NCI-H2081 treated with DMSO at 0.1 percent for 48 hours (cell line): ENCODE measurements around the gene NUDT4.
"Not testable (repeated sequence)": the region's sequence is repeated elsewhere in the genome, so short reads cannot be mapped to it uniquely, and the experiment has no call there.

Experiments used
- DNase-seq: peaks from one replicate; lab custom pipeline; 2025; lab: John Stamatoyannopoulos, UW

Gene NUDT4

GRCh38 chr12:93429448-93429847 is 51.7 kb downstream of the NUDT4 start:
- DNase-seq = no peak

GRCh38 chr12:93429852-93430251 is 52.1 kb downstream of the NUDT4 start:
- no peak for DNase-seq

DNA sequence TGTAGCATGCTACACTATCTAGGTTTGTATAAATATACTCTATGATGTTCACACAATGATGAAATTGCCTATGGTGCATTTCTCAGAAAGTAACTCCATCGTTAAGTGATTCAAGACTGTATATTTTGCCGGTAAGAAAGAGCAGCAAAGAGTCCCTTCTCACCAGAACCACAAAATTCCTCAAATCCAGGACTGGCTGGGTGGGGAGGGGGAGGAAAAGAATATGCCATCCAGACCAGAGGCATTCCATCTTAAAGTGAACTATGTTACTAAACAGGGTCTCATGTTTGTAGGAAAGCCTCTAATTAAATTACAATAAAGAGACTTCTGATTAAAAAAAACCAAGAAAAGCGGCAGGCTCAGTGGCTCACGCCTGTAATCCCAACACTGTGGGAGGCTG is 52.6 kb downstream of the NUDT4 start:
- DNase-seq = no peak

GRCh38 chr12:93432031-93432430 is 54.3 kb downstream of the NUDT4 start:
- DNase-seq = not testable (repeated sequence)

DNA sequence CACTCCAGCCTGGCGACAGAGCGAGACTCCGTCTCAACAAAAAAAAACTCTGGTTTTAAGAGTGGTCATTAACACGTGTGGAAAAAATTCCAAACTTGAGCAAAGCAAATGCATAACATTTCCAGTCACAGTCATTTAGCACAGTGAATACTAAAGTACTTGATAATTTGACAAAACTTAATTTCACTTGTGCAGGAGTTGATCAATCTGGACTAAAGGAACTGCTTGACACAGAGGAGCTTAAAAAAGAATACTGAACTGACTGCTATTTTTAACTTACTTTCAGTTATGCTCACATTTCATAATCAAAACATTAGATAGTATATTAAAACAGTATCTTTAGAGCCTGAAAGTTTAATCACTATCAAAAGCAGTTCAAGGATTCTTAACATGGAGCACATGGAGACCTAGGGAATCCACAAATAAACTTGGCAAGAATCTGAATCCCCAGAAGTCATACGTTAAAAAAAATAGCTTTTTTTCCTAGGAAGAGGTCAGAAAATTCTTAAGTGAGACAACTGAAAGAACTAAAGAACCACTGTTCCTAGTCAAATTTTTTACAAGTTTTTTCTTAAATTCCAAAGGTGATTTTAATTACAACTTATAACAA is 56.6 kb downstream of the NUDT4 start:
- DNase-seq = no peak

DNA sequence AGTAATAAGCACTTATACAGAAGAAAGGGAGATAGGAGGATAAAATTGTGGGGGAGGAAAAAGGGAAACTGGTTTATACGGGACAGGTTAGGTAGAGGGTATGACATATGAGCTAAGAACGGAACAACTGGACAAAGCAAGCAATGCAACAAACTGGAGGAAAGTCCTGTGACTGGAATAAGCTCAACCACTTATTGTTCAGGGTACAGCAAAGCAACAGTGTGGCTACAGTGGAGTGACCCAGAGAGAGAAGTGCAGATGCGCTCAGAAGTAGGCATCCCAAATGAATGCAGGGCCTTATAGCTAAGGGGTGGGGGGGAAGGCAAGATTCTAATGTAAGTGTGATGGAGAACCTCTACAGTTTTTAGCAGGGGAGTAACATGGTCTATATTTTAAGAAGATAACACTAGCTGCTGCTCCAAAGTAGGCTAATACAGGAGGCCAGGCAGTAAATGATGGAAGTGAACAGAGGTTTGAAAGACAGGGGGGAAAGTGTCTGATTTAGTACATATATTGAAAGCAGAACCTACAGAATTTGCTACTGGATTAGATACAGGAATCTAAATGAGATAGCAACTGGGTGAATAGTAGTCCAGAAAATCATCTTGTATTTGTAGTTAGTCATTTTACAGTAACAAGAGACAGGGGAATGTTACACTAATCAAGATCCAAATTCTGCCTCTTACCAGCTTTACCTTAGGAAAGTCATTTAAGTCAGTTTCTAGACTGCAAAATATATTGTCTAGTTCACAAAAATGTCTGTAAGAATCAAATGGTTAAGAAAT is 60.7 kb downstream of the NUDT4 start:
- no peak for DNase-seq

DNA sequence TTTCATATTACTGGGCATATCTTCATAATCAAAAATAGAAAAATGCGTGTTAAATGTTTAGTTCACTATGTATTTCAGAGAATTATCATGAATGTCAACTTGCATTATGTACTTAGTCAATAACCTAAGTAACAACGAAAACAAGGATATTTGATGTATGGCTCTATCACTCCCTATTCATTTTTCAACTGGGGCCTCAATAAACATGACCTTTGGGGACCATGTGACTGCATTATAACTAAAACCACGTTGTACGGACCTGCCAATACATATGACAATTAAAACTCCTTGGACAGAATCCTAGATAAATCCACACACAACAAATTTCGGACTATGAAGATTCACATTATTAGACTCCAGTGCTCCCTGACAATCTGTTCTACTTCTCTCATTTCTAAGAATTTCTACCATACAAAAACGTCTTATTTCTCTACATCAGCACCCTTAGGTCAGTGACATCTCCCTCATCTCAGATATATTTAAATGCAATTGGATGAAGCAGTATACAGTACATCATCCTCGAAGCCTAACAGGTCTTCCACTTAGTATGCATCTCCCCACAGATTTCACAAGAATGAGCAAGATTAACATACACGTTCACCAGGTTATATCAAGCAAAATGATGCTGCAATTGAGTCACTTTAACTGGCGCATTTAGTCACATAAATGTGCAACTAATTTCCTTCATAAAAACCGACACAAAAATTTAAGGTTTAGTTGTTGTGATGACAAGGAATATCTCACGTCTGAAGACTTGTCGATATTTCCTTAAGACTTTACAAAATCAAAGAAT is 62.5 kb downstream of the NUDT4 start:
- no peak for DNase-seq

- no peak for DNase-seq
Measured at GRCh38 chr12:93441081-93441616, 63.4 kb downstream of the NUDT4 start.

- peak; percentile 77 for DNase-seq
Measured at GRCh38 chr12:93441617-93442410, 64.1 kb downstream of the NUDT4 start, which contains the start of gene UBE2N. UBE2N (minus strand) TSS chr12:93441947; CDS start chr12:93441884, 63 bp downstream.

DNA sequence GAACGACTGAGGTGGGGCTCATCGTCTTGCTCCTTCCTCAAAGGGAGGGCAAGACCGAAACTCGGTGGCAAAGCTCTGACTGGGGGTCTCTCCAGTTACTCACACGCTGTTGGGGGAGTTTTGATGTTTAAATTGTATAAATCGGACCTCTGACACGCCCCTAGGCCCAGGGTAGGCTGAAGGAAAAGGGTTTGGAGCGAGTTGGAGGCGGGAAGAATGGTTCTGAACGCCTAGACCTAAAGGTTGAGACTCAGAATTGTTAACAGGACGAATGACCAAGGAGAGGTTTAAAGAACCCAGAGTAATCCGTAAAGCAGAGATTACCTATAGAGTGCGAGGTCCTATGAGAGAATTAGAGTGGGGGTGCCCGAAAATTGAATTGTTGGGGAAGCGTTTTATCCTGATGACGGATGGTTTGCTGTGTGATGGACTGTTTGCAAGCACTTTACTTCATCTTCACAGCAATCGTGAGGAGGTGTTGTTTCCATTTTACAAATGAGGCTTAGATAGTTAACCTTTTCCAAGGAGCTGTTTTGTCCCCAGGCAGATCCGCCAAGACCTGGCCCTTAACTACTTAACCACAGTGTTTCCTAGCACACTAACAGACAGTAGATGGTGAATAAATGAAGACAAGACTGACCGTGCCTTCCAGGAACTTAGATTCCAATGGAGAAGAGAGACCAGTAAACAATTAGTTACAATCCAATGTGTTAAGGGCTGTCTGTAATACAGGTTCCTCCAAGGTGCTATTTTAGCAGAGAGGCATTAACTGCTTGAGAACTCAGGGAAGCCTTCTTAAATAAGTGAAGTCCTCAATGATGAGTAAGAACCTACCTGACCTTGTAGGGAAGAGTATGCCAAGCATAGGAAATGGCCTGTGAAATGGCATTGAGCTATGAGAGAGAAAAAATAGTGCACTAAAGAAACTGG is 65.0 kb downstream of the NUDT4 start:
- DNase-seq = no peak

DNA sequence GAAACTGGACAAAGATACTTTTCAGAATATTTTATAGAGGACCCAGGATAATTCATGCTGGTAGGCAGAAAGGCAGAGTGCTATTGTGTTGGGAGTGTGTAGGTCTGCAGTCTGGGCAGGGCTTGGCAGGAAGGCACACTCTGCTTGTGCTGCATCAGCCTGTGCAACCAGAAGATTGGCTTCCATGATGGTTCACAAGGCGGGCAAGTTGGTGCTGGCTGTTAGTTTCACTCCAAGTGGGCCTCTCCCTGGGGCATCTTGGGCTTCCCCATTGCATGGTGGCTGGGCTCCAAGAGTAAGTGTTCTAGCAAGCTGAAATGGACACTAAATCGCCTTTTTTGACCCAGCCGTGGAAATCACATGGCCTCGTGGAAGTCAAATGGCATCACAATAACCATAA is 65.9 kb downstream of the NUDT4 start:
- no peak for DNase-seq

DNA sequence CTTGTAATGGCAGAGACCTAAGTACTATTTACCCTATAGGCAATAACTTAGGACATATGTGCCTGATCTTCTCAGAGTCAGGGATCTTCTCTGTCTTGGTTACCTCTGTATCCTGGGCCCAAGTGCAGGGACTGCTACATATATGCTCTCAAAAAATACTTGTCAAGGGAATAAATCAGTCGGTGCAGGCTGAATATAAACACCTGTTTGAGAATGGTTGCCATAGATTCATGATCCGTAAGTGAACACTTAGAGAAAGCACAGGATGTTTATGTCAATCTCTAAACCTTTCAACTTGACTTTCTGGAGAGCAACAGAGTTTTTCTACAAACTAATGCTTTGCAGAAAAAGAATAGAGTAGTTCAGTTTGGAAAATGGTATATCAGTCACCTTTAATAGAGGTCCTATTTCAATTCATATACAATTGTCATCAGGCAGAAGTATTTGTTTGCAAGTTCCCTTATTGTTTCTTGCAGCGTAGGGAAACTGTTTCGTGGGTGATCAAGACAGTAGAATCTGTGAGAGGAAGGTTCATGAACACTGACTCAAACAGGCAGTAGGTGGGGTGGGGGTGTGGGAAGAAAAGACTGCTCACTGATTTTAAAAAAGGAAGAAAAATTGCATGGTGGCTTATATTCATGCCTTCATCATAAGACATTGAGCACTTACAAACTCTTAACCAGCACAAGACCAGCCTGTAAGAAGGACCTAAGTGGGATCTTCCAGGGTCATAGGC is 70.0 kb downstream of the NUDT4 start:
- DNase-seq = no peak

- DNase-seq = no peak
Measured at GRCh38 chr12:93448796-93449195, 71.1 kb downstream of the NUDT4 start.

- DNase-seq = no peak
Measured at GRCh38 chr12:93449277-93449676, 71.6 kb downstream of the NUDT4 start.

DNA sequence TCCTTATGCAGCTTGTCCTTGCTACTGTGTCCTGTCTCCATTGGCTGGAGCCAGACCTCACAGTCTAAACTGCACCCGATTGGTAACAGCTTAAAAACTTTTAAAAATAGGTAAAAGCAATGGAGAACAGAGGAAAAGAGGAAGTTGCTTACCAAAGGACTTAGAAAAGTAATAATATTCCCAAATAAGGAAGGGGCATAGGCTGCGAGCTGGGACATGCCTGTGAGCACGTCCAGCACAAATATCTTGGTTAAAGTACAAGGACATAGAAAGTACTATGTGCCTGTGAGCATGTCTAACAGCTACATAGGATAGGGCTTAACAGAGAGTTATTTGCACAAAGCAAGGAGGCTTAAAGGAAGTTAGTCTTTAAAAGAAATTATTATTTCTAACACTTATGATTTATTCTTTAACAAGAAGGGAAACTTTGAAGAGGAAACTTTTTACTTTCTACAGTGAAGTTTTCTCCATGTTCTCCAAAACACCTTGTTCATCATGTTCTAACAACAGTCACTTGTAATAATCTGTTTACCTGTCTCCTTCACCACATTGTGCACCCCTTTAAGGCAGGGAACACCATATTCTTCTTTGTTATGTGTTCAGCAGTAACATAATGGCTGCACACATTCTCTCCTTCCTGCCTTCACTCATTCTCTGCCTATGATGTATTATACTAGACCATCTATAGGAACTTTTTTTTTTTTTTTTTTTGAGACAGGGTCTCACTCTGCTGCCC is 73.9 kb downstream of the NUDT4 start:
- DNase-seq = no peak

GRCh38 chr12:93453633-93454032 is 75.9 kb downstream of the NUDT4 start:
- no peak for DNase-seq

GRCh38 chr12:93456077-93456476 is 78.4 kb downstream of the NUDT4 start:
- DNase-seq = no peak
